ENCODE results near the gene ACTL10. TPM values are rescaled to one million over a fixed set of nuclear protein-coding genes. Genes with fewer than 3 reads are reported as not detected.

The ACTL10 gene
- total RNA-seq, 1 experiment from 2014 or later = 0.46 TPM

DNA sequence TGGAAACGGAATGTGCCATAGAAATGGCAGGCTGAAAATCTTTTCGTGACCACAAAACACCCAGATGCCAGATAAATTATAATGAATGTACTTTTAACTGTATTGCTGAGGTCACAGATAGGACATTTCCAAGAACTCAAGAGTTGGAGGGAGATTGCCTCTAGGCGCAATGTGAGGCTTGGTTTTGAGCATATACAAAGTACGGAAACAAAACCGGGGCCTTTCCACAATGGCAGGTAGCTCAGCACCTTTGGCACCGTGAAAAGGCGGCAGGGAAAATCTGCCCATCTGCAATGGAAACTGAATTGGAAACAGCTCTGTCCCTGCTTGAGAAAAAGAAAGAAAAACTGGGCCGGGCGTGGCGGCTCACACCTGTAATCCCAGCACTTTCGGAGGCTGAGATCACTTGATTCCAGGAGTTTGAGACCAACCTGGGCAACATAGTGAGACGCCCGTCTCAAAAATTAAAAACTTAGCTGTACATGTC, 15.1 kb upstream of the ACTL10 start:
- TF ChIP-seq, protein P1, sequence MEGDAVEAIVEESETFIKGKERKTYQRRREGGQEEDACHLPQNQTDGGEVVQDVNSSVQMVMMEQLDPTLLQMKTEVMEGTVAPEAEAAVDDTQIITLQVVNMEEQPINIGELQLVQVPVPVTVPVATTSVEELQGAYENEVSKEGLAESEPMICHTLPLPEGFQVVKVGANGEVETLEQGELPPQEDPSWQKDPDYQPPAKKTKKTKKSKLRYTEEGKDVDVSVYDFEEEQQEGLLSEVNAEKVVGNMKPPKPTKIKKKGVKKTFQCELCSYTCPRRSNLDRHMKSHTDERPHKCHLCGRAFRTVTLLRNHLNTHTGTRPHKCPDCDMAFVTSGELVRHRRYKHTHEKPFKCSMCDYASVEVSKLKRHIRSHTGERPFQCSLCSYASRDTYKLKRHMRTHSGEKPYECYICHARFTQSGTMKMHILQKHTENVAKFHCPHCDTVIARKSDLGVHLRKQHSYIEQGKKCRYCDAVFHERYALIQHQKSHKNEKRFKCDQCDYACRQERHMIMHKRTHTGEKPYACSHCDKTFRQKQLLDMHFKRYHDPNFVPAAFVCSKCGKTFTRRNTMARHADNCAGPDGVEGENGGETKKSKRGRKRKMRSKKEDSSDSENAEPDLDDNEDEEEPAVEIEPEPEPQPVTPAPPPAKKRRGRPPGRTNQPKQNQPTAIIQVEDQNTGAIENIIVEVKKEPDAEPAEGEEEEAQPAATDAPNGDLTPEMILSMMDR (conservative IDR thresholded peaks at IDR 0.05) = no peak
- Histone ChIP-seq H2BK20ac (ENCODE audit: low read depth, low read length, poor library complexity, severe bottlenecking) (no peak overlapping the region), H3K27ac (ENCODE audit: insufficient read length, low read depth, low read length) (no peak overlapping the region), H4K91ac (ENCODE audit: insufficient read length, low read depth, low read length) (no peak overlapping the region), H3K4me2 (ENCODE audit: insufficient read depth, insufficient read length, low read length) (no peak overlapping the region), H3K14ac (ENCODE audit: insufficient read depth, low read length) (no peak overlapping the region), H3K9ac (ENCODE audit: extremely low read depth, insufficient read length, low read length) (no peak overlapping the region), H4K5ac (ENCODE audit: insufficient read length, low read depth, low read length) (no peak overlapping the region), H3K79me1 (ENCODE audit: insufficient read depth, low read depth, low read length, poor library complexity, severe bottlenecking) (no peaks in the 10 kb centered on the region), H2AK5ac (ENCODE audit: insufficient read length, low read length) (no peak overlapping the region), H2BK12ac (ENCODE audit: insufficient read length, low read depth, low read length) (no peak overlapping the region), H2BK5ac (ENCODE audit: insufficient read length, low read length) (no peak overlapping the region), H3K23me2 (ENCODE audit: insufficient read length, low read depth, low read length, poor library complexity, severe bottlenecking) (no peaks in the 10 kb centered on the region), H3K4ac (ENCODE audit: low read depth, low read length) (no peak overlapping the region), H4K8ac (replicated peaks; ENCODE audit: insufficient read length, low read depth, low read length) (no peak overlapping the region), H3K4me1 (ENCODE audit: insufficient read depth, low read length) (no peaks in the 10 kb centered on the region), H3K27me3 (ENCODE audit: insufficient read depth, low read length) (no peaks in the 10 kb centered on the region), H3T11ph (ENCODE audit: low read length) (no peak overlapping the region), H3K23ac (ENCODE audit: insufficient read length, low read depth, low read length) (no peak overlapping the region), H2AFZ (ENCODE audit: low read length) (no peak overlapping the region), H3K79me2 (ENCODE audit: insufficient read depth, low read length) (no peaks in the 10 kb centered on the region), H3K9me3 (ENCODE audit: control insufficient read depth, low read depth, low read length) (no peaks in the 10 kb centered on the region), H2BK15ac (ENCODE audit: low read depth, low read length) (no peak overlapping the region), H4K20me1 (ENCODE audit: control insufficient read depth, insufficient read depth, insufficient read length) (no peaks in the 10 kb centered on the region), H3K56ac (ENCODE audit: insufficient read length, low read depth, low read length) (no peak overlapping the region), H3K18ac (ENCODE audit: insufficient read length, low read depth, low read length) (no peak overlapping the region), H2BK120ac (ENCODE audit: low read depth, low read length, poor library complexity, severe bottlenecking) (no peak overlapping the region)
- Mint-ChIP-seq H3K27me3 (ENCODE audit: low read depth) (no peaks in the 10 kb centered on the region; the same call in 1 of the 2 replicates), H3K4me3 (no peak overlapping the region; a peak in 1 of 5 replicates), H3K27ac (peak overlapping the region in 1 of 3 experiments; percentile 21; a peak in 1 of 7 replicates), H3K4me1 (peaks cover 31 to 35% of the 10 kb centered on the region in 2 experiments), H3K36me3 (ENCODE audit: insufficient read depth in 1 of 3, low read depth in 3 of 3) (peaks cover 0 to 8% (median 0%) of the 10 kb centered on the region in 3 experiments; a peak in 3 of 7 replicates), H3K9me3 (no peaks in the 10 kb centered on the region; a peak in 1 of 5 replicates)
- WGBS (ENCODE audit: extremely low coverage, insufficient read length, low lambda C conversion rate) = no CpG with 5 or more reads among the region's 13 CpGs
- no peak for DNase-seq

Data from H9 (cell line).